ENCODE measurements around the gene ACP1.

DNA sequence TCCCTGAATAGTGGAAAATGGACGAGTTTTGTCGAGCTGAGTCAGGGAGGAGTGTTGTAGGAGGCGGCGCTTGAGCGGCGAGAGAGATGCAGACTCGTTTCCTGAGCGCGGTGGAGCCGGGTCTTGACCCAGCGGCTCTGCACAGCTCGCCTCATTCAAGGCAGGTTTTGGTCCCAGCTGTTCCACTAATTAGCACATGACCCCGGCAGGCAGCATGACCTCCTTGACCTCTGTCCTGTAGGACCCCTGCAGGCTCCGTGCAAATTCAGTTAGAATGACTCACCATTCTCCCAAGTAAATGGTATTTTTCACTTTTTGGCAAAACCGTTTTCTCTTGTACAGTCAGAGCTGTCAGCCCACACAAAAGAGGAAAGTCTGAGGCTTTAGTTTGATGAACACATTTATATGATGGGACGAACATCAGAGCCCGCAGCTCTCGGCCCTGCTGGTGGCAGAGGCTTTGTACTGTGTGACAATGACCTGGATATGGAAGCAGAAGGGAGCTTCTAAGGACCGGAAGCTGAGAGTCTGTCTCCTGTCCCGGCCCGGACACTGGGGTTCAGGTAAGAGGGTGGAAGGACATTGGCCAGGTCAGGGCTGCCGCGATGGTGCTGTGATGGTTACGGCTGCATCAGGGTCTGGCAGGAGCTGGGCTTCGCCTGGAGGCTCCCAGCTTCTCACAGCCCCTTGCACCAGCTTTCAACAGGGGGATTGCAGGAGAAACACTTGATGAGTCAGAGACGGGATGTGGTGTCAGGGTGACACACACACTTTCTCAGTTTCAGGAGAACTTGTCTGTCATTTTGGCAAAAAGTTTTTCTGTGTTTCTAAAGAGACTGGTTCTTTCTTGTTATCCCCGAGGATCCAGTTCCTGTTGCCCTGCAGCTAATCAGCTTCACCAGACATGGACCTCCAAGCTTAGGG lies 53.0 kb downstream of the ACP1 start:
- TF ChIP-seq CTCF (IDR thresholded peaks at IDR 0.05) = no peak
- TF ChIP-seq POLR2A (IDR thresholded peaks at IDR 0.05) = no peak

Measured in heart left ventricle (tissue), 13 donors.